ENCODE data around the gene HOXA5. TPM values are rescaled to one million over a fixed set of nuclear protein-coding genes. Genes with fewer than 3 reads are reported as not detected.

The HOXA5 gene
- total RNA-seq, 1 experiment from 2014 or later: 53.0 TPM

DNA sequence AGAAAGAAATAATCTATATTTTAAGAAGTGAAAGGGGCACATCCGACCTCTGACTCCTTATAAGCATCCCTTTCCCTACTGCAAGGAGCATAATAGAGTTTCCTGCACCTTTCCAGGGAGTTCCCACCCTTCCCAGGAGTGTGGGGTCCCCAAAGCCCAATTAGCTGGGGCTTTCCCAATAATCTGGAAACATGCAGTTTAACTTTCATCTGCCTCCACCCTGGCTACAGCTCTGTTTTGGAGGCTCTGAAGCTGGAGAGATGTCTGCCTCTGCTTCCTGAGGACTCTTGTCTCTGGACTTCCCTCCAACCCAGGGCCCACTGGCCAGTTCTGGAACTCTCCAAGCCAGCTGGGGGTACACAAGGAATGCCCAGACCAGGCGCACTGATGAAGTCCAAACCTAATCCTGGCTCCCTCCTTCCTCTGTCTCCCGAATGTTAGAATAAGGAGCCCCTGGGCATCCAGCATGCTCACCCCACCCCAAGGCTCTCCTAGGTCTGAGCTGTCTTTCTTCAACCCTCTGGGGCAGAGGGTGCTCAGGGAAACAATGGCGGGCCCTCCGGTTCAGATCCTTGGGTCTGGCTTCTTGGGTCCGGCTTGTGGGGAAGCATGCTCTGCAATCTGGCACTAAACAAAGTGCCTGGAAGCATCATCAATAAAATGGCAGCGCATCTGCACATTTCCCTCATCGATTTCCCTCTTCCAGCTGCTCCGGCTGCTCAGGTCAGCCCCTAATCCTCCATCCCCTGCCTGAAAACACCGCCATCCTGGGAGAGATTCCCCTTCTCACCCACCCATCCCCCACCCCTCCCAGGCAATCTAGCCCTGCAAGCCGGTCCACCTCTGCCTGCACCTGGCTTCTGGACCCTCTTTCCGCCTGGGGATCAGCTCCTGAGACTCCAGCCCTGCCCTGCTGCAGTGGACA is 26.3 kb downstream of the HOXA5 start:
- peak; percentile 62 for DNase-seq (ENCODE audit: low read depth)
- in situ Hi-C loops (cut with HindIII; ENCODE audit: low pct_unique_long_range_greater_than_20kb, low sequenced_read_pairs): no loop called here

DNA sequence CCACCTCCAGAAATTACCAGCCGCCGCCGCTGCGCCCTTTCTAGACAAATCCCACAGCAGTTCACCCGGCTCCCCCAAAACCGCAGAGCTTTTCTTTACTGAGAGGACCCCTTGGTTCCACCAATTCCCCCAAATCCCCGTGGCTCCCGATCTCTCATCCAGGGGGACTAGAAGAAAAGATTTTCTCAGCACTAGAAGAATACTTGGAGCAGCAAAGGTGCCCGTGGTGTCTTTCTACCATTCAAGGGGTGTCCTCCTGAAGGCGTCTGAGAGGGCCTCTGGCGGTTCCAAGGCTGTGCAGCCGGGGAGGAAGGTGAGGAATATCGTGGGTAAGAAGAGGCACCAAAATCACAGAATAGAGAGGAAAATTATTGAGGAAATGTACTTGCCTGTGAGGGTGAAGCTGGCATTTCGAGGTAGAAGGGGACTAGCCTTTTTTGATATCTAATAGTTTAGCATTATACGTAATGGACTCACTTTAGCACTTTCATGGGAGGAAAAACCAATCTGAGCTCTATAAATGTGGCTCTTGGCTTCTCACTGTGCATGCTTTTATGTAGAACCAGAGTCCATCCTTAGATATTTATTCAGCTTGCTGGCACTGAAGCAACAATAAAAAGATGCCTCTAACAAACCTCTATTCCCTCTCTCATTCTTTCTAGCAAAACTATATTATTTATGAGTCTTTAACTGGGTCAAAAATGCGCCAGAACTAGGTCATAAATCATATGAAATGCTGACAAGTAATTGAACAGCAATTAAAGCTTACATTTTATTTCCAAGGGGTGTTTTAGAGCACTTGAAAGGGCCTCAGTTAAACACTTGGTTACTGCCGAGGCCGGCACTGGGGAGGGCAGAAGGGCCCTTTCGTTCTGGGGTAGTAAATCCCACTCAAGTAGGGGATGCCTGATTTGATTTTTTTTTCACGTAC is 27.2 kb downstream of the HOXA5 start:
- DNase-seq (ENCODE audit: low read depth): peak; percentile 62
- in situ Hi-C loops (cut with HindIII; ENCODE audit: low pct_unique_long_range_greater_than_20kb, low sequenced_read_pairs): no loop called here

DNA sequence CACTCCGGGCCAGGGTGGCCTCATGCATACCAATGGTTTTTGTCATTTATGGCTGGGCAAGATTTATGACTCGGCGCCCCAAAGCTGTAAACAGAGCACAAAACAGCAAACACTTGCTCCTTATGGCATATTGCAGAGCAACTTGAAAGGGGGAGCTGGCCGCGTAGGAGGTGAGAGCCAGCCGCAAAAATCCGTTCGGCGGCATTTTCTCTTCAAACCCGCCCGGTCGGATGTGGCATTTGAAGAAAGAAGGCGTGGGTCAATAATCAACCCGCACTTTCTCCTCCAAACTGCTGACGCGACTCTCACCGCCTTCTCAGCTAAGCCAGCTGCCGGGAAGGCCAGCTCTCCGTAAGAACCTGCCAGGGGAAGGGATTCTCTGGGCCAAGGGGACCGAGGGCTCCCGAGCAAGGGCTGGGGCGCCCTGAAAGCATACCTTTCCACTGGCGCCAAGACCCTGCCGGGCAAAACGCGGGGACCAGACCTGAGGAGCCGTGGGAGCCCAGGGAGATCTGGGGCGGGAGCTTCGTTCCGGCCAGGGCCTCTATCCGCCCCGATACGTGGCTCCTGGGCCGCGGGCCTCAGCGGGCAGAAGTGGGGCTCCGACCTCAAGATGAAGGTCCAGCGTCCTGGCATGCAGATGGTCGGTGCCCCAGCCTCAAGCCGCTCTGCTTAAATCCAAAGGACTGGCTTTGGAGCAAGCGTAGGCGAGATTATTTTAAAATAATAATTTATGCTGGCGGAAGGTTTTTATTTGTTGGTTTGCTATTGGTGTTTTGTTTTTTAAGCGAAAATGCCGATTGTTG is 28.1 kb downstream of the HOXA5 start:
- peak; percentile 94 for DNase-seq (ENCODE audit: low read depth)
- in situ Hi-C loops (cut with HindIII; ENCODE audit: low pct_unique_long_range_greater_than_20kb, low sequenced_read_pairs): no loop called here

DNA sequence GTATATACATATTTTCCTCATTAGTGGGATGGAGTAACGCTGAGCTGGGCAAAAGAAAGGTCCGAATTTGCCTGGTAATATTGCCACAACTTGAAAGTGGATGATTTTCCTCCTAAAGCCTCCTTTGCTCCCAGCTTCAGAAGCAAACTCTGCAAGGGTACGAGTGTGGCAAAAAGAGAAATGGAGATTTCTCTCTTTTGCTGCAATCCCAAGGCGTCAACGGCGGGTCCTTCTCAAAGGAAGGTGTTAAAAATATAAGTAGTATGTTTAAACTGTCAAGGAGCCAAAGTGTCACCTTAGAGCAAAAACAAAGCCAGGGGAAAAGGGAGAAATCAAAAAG is 28.6 kb downstream of the HOXA5 start:
- no peak for DNase-seq (ENCODE audit: low read depth)
- in situ Hi-C loops (cut with HindIII; ENCODE audit: low pct_unique_long_range_greater_than_20kb, low sequenced_read_pairs): no loop called here

DNA sequence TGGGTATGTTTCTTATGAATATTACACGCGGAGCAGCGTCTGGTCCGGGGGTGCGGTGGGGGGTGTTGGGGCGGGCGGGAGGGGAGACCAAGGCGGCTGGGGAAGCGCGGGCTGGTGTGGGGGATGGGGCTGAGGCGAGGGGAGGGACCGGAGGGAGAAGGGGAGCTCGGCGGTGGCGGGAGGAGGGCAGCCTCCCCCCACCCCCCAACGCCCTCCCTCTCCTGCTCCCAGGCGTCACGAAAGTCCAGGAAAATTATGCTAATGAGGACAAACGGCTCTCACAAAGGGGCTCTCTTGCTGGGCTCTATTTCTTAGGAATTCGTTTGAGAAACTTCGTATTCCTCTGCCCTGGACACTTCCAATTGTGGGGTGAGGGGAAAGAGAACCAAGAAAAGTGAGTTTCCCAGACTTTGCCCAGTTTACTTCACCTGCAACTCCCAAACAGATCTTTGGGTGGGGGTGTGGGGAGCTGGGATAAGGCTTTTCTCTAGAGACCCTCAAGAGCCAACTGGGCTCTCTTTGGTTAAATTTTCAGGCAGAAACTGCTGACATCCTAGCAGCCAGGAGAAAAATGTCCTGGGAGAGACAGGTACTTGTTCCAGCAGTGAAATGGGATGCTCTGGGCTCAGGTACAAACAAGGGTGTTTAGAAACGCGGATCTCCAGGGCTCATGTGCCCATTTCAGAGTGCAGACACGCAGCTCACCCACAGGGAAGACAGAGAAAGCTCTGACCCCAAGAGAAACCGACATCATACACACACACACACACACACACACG is 29.3 kb downstream of the HOXA5 start:
- peak; percentile 91 for DNase-seq (ENCODE audit: low read depth)
- in situ Hi-C loops (cut with HindIII; ENCODE audit: low pct_unique_long_range_greater_than_20kb, low sequenced_read_pairs): no loop called here

DNA sequence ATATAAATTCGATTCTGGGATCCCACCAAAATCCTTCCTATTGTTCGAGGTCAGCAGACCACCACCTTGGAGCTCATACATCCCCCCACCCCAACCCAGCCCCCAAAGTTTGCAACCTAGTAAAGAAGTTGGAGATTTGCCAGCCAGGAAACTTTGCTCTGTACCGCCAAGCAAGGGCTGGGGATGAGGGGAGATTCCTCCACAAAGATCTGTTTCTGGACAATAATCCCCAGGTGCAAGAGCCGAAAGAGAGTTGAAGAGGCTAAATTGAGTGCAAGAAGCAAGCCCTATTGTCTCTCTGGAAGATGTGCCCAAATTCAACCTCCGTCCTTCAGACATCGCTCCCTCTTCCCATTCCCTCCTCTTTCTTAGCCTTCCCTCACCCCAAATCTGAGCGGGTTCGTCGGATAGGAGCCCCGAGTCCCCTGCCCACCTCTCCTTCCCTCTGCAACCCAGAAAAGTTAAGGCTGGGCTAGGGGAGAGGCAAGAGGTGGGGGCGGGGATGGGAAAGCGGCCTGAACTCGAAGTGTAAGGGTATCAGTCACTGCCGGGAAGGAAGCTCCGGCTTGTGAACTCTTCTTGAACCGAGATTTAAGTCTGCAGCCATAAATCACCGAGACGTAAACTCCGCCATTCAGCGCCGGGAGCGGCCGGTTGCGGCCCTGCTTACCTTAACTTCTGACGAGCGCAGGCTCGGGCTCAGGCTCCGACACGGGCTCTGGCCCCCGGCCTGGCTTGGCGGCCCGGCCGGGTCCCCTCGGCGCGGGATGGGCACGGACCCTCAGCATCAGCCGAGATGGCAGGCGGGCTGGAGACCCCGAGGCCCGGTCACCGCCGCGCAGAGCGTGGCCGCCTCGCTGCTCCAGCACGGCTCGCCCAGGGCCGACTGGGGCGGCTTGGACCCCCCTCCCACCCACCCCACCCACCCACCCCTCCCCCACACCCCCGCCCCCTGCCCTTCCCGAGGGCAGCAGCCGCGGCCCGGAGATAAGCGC is 30.2 kb downstream of the HOXA5 start:
- in situ Hi-C loops (cut with HindIII; ENCODE audit: low pct_unique_long_range_greater_than_20kb, low sequenced_read_pairs): no loop called here

DNA sequence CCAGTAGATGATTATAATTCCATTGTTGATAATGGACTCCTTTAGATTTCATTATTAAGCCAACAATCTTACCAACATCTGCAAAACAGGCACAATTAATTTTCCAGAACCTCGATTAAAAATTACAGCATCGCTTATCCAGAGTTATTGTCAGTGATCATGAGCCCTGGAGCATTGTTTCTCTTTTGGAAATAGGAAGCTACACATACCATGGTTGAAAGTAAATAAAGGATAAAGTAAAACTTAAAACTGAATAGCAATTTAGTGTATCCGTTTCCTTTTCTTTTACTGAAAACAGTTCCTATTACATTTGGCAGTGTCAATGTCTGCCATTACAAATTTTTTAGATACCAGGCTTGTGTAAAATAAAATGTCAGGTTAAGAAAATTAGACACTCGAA is 31.1 kb downstream of the HOXA5 start:
- in situ Hi-C loops (cut with HindIII; ENCODE audit: low pct_unique_long_range_greater_than_20kb, low sequenced_read_pairs): no loop called here
- peak; percentile 22 for DNase-seq (ENCODE audit: low read depth)

More for the DNA sequence above, 30.2 kb downstream of the HOXA5 start:
- peak; percentile 87 for DNase-seq (ENCODE audit: low read depth)

DNA sequence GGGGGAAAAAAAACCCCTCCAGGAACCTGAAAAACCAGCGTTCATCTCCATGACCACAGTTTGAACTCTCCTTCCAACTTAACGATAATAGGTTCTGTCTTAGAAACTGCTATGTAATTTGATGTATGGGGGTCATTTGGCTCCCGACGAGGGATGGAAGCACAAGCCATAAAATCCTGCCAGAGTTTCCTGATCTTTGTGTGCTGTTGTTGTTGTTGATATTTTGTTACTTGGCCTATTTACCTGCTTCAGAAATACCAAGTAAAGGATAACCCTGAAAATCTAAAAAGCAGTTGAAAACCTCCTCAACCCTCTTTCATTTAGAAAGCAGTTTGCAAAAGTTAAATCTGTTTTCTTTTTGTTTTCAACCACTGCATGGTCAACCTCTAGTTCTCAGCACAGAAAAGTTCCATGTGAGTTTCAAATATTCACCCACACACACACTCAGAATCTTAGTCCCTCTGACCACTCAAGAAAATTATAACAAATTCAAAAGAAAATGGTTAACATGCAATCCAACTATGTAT is 31.7 kb downstream of the HOXA5 start:
- DNase-seq (ENCODE audit: low read depth): peak; percentile 68
- in situ Hi-C loops (cut with HindIII; ENCODE audit: low pct_unique_long_range_greater_than_20kb, low sequenced_read_pairs): no loop called here

DNA sequence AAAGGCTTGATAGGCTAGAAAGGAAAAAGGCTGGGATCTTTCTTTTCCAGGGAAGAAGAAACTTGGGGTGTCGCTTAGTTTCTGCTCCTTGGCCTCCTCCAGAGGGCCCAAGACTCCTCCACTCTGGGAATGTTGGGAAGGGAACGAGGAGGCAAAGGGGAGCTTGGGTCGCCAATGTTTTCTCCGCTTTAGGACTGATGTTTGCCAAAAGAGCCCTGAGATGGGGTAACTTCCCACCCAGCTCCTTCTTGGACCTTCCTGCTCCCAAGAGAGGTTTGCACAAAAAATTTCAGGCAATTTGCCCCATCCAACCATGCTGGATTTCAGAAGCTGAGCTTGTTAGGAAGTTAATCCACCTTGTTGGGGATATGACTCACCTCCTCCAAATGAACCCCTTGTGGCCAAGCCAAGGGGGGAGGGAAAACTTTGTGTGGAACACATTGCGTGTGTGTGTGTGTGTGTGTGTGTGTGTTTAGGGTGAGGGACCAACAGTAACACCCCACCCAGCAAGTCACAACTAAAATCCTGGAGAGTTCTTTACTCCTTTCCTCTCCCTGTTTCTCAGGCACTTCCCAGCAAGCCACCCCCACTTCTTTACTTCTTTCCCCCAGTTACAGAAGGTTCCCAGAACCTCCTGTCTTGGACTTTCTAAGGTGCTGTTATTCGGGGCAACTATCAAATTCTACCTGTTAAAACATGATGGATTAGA is 32.3 kb downstream of the HOXA5 start:
- peak; percentile 72 for DNase-seq (ENCODE audit: low read depth)
- in situ Hi-C loops (cut with HindIII; ENCODE audit: low pct_unique_long_range_greater_than_20kb, low sequenced_read_pairs): no loop called here

DNA sequence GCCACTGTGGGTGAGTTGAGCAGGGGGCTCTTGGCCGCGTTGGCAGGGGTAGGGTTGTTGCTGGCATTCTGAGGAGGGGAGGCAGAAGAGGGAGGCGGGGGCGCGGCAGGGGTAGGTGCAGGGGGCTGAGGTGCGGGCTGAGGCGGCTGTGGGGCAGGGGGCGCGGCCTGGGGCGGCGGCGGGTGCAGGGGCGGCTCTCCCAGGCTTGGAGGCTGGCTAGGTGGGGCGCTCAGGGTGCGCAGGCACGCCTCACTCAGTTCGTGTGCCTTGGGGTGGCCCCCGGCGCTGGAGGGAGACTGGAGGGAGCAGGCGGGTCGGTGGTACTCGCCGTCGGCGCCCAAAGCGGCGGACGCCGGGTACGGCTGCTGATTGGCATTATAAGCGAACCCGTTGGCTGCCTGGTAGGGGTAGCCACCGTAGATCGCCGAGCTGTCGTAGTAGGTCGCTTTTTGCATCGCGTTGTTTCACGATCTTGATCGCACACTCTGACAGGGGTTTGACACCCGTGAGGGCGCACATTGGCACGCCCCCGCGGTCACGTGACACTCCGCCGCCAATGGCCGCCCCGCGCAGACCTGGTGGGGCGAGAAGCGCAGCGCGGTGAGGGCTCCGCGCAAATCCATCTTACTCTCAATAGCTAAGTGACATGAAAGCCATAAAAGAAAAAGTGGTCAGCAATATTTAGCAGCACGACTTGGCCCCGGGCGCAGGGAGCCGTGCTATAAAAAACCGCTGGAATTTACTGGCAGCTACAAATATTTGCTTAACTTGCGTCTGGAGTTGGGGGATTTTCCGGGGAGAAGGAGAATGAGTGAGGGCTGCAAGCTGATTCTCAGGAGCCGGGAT is 33.1 kb downstream of the HOXA5 start:
- in situ Hi-C loops (cut with HindIII; ENCODE audit: low pct_unique_long_range_greater_than_20kb, low sequenced_read_pairs): no loop called here
- DNase-seq (ENCODE audit: low read depth): peak; percentile 56

DNA sequence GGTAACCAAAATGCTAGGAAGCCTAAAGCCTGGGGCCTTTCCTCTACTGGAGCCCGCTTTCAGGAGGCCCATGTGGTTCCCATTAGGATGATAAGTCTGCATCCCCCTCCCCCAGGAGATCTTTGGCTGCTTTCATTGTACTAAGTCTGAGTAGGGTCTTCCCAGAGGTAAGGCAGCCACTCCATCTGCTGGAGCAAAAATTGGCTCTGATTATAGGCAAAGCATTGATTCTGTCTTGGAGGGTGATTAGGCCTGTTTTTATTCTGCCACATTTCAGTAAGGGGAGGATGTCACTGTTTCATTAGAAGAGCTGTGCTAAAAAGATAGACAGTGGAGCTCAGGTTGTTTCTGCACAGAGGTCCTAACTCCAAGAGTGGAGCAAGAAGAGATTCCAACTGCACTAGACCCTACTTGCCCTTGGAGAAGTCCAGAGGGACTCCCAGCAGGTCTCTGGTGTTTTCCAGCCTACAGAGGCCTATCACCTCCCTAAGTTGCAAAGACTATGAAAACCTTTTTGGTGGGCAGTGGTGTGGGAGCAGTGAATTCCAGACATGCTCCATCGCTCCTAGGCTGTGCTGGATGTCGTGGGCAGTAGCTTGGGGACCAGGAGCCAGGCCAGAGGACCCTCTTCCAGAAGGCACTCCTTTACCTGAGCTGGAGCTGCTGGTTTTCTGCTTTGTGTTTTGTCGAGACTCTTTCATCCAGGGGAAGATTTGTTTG is 33.9 kb downstream of the HOXA5 start:
- in situ Hi-C loops (cut with HindIII; ENCODE audit: low pct_unique_long_range_greater_than_20kb, low sequenced_read_pairs): no loop called here
- DNase-seq (ENCODE audit: low read depth): no peak

DNA sequence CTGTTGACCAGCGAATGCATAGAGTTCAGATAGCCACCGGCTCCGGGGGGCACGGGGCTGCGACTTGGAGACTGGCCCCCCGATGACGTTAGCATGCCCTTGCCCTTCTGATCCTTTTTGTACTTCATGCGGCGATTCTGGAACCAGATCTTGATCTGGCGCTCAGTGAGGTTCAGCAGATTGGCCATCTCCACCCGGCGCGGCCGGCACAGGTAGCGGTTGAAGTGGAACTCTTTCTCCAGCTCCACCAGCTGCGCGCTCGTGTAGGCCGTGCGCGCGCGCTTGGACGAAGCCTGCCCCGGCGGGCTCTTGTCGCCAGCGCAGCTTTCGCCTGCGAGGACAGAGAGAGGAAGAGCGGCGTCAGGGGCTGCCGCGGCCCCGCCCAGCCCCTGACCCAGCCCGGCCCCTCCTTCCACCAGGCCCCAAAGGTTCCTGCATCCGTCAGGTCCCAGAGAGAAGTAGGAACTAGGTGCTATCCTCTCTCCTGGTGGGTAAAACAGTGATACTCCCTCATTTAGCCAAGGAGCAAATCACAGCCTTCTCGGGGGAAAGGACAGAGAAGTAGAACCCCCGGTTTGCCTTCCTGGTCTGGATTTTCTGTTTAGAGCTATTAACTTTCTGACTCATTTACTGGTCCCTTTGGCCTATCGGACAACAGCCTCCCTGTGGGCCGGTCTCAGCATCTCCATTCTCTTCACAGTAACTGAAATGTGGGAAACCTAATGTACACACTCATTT is 34.9 kb downstream of the HOXA5 start:
- DNase-seq (ENCODE audit: low read depth): no peak
- in situ Hi-C loops (cut with HindIII; ENCODE audit: low pct_unique_long_range_greater_than_20kb, low sequenced_read_pairs): no loop called here

DNA sequence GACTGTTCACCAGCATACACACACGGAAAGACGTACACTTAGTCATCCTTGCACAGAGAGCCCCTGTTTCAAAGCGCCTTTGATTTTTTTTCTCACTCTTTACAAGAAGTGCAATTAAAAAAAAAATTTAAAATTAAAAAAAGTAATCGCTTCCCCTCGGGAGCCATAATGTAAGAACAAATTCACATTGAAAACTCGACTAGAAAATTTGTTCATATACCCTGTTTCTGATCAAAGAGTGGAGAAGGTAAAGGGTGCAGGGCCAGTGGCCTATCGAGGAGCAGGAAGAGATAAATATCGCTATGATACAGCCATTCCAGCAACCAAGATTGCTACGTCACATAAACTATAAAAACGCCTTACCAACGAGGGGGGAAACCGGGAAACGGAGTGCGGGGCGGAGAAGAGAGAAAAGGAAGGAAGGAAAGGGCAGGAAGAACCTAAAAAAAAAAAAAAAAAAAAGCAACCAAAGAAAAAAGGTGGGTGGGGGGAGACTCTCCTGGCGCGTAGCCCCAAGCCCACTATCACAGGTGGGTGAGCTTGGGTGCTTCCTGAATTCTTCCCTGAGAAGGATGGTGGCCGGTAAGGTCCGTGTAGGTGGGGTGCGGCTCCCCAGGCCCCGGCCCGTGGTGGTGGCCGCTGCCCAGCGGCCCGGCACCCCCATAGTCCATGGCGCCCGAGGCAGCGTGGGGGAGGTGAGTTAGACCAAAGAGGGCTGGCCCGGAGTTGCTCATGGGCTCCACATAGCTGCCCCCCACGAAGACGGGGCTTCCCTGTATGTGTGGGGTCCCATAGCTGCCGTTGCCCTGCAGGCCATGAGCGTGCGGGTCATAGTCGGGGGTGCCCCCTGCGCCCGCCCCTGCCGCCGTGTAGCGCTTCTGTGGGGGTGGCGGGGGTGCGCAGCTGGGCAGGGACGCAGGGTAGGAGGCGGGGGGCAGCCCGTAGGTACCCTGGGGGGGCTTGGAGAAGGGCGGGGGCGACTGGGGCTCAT is 35.8 kb downstream of the HOXA5 start:
- in situ Hi-C loops (cut with HindIII; ENCODE audit: low pct_unique_long_range_greater_than_20kb, low sequenced_read_pairs): no loop called here
- no peak for DNase-seq (ENCODE audit: low read depth)
